ENCODE data around the gene BEND7.

DNA sequence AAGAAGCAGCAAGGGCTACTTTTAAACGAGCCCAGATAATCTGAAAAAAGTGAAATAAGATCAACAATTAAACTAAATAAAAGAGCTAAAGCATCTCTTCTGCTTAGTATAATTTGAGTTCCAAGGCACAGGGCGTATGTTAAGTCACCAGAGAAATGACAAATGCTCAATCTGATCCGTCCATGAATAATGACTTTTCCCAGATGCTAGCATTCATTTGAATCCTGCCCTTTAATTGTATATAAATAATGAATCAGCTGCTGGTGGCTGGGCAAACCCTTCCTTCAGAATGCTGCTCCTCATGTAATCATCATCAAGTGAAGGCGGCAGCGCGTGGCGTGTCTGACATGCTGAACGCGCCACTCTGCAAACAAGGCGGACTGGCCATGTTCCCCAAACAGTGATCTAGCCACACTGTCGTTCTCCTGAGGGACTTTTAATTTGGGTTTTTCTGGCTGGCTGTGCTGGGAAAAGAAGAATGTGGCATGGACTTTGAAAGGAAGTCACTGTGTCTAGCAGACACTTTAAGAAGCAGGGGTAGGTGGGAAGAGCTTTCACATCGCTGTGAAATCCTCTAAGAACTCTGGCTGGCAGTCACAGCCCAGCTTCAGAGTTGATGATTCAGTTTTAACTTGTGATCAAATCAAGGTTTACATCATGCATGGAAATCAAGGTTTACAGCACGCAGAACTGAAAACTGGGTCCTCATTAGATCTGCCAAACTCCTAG is 70.7 kb downstream of the BEND7 start:
- TF ChIP-seq, protein P1, sequence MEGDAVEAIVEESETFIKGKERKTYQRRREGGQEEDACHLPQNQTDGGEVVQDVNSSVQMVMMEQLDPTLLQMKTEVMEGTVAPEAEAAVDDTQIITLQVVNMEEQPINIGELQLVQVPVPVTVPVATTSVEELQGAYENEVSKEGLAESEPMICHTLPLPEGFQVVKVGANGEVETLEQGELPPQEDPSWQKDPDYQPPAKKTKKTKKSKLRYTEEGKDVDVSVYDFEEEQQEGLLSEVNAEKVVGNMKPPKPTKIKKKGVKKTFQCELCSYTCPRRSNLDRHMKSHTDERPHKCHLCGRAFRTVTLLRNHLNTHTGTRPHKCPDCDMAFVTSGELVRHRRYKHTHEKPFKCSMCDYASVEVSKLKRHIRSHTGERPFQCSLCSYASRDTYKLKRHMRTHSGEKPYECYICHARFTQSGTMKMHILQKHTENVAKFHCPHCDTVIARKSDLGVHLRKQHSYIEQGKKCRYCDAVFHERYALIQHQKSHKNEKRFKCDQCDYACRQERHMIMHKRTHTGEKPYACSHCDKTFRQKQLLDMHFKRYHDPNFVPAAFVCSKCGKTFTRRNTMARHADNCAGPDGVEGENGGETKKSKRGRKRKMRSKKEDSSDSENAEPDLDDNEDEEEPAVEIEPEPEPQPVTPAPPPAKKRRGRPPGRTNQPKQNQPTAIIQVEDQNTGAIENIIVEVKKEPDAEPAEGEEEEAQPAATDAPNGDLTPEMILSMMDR (conservative IDR thresholded peaks at IDR 0.05; ENCODE audit: low read depth, low read length): no peak
- TF ChIP-seq MAFK (IDR thresholded peaks at IDR 0.05; ENCODE audit: low read depth, low read length): no peak
- no peak for TF ChIP-seq POLR2A (IDR thresholded peaks at IDR 0.05; ENCODE audit: low read depth, low read length)
- TF ChIP-seq MXI1 (IDR thresholded peaks at IDR 0.05; ENCODE audit: borderline replicate concordance, low read depth, low read length): no peak
- no peak for TF ChIP-seq RAD21 (IDR thresholded peaks at IDR 0.05; ENCODE audit: low read length)
- no peak for TF ChIP-seq RCOR1 (IDR thresholded peaks at IDR 0.05; ENCODE audit: insufficient replicate concordance, low read length)
- TF ChIP-seq CEBPB (IDR thresholded peaks at IDR 0.05; ENCODE audit: low read depth, low read length): no peak
- TF ChIP-seq, protein P2, sequence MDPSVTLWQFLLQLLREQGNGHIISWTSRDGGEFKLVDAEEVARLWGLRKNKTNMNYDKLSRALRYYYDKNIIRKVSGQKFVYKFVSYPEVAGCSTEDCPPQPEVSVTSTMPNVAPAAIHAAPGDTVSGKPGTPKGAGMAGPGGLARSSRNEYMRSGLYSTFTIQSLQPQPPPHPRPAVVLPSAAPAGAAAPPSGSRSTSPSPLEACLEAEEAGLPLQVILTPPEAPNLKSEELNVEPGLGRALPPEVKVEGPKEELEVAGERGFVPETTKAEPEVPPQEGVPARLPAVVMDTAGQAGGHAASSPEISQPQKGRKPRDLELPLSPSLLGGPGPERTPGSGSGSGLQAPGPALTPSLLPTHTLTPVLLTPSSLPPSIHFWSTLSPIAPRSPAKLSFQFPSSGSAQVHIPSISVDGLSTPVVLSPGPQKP (IDR thresholded peaks at IDR 0.05; ENCODE audit: borderline replicate concordance, low read depth, low read length): no peak
- TF ChIP-seq, protein P3, sequence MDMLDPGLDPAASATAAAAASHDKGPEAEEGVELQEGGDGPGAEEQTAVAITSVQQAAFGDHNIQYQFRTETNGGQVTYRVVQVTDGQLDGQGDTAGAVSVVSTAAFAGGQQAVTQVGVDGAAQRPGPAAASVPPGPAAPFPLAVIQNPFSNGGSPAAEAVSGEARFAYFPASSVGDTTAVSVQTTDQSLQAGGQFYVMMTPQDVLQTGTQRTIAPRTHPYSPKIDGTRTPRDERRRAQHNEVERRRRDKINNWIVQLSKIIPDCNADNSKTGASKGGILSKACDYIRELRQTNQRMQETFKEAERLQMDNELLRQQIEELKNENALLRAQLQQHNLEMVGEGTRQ (IDR thresholded peaks at IDR 0.05; ENCODE audit: low read depth, low read length): no peak

Data from IMR-90 (cell line).